HG03439 (cell line): ENCODE data around the gene ASB1.

Experiments used
- ATAC-seq: cut with Tn5 transposase; IDR thresholded peaks from one replicate; pipeline ENCODE4 v1.9.1; 2021; ENCODE audit warnings: mild to moderate bottlenecking, moderate library complexity; ENCODE audit not compliant: unreplicated experiment

ASB1 gene

DNA sequence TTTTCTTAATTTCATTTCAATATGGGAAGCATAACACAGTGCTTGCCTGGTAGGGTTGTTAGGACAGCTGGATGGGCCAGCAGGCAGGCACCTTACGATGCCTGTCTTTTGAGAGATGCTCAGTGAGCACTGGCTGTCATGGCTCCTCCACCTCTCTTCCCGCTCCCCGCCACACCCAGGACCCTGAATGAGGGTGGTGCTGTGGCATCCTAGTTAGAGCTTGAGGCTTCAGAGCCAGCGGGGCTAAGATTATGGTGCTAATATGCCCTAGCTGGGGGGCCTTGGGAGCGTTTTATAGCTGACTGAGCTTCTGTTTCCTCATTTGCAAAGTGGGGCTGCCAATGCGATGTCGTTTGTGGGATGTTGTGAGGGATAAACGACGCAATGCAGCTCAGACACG, 37.7 kb downstream of the ASB1 start:
- no peak for ATAC-seq

GRCh38 chr2:238465487-238466242, 38.9 kb downstream of the ASB1 start:
- no peak for ATAC-seq

GRCh38 chr2:238466243-238466756, 39.6 kb downstream of the ASB1 start:
- no peak for ATAC-seq

GRCh38 chr2:238467062-238467461, 40.3 kb downstream of the ASB1 start:
- ATAC-seq: no peak

DNA sequence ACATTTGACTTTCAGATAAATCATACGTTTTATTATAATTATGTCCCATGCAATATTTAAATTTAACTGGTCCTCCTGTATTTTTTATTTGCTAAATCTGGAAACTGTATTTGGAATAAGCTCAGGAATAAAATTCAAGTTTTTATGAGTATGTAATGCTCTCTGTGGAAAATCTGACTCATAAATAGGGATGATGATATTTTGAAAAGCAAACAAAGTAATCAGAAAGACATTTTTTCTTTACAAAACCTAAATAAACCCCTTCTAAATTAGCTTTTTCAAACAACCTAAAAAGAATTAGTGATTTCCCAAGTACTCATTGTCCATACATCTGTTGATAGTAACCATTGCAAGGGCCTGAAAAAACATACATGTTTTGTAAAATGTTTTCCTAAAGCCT, 41.1 kb downstream of the ASB1 start:
- no peak for ATAC-seq

DNA sequence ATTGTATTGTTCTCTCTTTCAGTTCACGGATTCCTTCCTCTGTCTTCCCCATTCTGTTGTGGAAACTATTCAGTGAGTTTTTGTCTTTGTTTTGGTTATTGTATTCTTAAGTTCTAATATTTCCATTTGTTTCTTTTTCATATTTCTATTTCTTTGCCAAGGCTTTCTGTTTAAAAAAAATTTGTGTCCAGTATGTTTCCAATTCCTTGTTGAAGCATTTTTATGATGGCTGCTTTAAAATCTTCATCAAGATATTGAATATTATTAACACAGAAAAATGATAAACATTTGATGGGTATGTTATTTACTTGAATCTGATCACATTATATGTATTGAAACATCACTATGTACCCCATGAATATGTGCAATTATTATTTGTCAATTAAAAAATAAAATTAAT, 42.4 kb downstream of the ASB1 start:
- no peak for ATAC-seq

DNA sequence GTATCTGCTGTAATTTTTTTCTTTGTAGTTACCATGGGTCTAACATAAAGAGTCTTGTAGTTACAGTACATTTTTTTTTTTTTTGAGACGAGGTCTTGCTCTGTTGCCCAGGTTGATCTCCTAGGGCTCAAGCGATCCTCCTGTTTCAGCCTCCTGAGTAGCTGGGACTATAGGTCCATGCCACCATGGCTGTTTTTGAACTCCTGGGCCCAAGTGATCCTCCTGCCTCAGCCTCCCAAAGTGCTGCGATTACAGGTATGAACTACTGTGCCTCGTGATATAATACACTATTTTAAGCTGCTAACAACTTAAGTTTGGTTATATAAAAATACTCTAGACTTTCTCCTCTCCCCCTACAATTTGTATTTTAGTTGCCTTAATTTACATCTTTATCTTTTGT, 46.3 kb downstream of the ASB1 start:
- no peak for ATAC-seq

GRCh38 chr2:238473523-238473922, 46.8 kb downstream of the ASB1 start:
- no peak for ATAC-seq

DNA sequence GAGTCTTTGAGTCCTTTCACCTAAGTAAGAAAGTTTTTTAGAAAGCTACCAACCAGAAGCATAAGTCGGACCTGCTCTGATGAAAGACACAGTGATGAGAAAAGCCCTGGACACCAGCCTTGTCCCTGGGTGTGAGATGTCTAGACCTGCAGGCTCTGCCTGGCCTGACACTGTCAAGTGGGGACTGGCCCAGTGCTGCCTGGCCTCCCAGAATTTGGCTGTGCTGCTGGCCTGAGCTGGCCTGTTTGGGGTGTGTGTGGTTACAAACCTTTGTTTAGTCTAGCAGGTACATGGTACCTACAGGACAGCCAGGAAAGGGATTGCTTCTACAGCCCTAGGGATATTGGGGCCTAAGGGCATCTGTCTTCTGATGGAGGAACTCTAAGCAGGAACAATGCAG, 48.3 kb downstream of the ASB1 start:
- ATAC-seq: no peak

DNA sequence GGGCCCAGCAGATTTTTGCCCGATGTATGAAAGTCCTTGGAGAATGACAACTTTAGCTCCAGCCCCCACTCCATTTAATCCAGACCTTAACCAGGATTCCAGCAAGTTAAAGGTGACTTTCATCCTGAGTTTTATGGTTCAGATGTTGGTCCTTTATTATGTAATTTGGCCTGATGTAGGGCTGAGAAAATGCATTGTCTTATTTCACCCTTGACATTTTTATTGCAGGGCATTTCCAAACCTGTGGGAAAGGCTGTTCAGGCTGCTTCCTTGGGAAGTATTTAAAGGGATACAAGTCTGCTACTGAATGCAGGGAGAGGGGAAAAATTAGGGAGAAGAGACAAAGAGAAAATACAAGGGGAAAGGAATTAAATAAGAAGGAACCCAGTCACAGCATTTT, 48.8 kb downstream of the ASB1 start:
- no peak for ATAC-seq

- ATAC-seq: no peak
Observed at GRCh38 chr2:238476258-238476657, 49.5 kb downstream of the ASB1 start.

DNA sequence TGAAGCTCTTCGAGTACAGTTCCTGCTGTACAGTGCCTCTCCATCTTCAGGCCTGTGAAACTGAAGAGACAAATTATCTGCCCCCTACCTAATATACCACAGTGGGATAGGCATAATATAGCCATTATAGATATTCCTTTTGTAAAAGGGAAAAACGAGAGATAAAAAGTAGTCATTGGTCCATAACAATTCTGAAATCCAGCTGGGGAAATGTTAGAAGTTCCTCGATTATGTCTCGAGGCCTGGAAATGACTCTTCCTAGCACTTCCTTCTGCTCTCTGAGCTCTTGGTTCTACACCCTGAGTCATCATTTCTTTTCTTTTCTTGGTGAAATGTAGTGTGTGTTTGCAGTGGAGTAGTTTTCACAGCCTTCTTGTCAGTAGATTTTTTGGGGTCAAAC, 51.5 kb downstream of the ASB1 start:
- no peak for ATAC-seq

- no peak for ATAC-seq
Observed at GRCh38 chr2:238479847-238480246, 53.1 kb downstream of the ASB1 start.

GRCh38 chr2:238483021-238483420, 56.3 kb downstream of the ASB1 start:
- ATAC-seq: no peak

GRCh38 chr2:238483656-238484055, 56.9 kb downstream of the ASB1 start:
- no peak for ATAC-seq

GRCh38 chr2:238484522-238485452, 58.1 kb downstream of the ASB1 start:
- ATAC-seq: no peak

DNA sequence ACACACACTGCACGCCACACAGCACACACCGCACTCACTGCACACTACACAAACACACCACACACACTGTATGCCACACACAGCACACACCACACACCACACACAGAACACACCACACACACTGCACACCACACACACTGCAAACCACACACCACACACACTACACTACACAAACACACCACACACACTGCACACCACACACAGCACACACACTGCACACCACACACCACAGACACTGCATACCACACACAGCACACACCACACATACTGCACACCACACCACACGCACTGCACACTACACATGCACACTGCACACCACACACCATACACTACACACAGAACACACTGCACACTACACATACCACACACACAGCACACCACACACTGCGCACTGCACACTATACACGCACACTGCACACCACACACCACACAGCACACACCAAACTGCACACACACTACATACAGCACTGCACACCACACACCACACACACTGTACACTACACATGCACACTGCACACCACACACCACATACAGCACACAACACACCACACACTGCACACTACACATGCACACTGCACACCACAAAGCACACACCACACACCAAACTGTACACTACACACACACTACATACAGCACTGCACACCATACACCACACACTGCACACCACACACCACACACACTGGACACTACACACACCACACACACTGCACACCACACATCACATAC, 59.6 kb downstream of the ASB1 start:
- ATAC-seq: no peak

DNA sequence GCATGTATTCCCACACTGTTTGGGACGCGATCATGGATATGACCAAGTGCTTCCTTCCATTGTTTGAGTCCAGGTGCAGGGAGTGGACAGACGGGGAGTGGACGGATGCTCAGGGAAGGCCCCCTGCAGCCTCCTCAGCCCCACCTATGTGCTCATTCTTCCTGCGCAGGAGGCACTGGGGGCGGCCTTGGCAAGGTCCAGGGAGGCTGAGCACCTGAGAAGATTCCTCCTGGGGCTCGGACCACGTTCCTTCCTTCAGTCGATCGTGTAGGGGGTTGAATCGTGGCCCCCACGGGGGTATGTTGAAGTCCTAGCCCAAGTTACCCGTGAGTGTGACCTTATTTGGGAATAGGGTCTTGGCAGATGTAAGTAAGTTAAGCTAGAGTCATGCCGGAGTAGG, 60.4 kb downstream of the ASB1 start:
- no peak for ATAC-seq

DNA sequence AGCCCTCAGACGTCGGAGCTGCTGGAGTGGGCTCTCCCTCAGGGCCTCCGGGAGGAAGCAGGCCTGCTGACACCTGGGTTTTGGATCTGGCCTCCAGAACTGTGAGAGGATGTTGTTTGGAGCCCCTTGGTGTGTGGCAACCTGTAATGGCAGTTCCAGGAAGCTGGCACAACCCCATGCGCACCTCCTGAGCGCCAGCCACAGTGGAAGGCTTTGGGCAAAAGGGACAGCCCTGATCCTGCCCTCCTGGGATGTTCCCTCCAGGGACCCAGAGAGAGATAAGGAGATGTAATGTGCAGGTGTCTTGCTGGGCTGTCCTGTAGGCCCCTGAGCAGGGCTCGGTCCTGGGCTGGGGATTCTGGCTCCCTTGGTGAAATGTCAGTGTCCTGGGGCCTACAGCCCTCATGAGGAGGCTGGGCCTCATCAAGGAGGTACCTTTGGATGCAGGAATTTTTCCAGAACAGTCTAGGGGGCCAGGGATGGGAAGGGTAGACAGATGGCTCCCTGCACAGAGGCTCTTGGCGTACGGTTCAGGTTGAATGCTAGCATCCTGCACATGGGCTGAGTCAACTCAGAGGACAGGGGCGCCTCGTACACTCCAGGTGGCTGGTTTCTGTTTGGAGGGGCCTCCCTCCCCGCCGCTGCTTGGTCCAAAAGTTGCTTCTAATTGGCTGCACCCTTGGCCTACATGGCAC, 61.1 kb downstream of the ASB1 start:
- no peak for ATAC-seq

DNA sequence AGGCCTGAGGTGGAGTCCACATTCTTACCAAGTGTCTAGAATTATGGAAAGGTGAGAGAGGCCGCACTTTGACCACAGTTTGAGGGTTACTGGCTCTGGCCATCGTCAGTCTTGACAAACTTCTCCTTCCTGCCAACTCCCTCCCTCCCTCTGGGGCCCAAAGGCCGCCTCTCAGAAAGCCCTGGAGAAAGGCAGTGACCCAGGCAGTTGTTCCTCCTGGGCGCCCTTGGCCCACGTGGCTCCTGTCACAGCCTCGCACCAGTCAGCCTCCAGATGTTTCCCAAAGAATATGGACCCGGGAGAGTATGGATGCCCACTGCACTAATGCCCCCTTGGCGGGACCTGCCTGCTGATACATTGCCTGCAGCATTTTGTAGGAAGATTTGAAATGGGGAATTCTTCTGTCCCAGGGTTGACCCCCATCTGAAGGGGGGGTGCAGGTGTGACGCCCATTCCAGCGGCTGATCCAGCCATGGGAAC, 61.7 kb downstream of the ASB1 start:
- ATAC-seq: no peak

DNA sequence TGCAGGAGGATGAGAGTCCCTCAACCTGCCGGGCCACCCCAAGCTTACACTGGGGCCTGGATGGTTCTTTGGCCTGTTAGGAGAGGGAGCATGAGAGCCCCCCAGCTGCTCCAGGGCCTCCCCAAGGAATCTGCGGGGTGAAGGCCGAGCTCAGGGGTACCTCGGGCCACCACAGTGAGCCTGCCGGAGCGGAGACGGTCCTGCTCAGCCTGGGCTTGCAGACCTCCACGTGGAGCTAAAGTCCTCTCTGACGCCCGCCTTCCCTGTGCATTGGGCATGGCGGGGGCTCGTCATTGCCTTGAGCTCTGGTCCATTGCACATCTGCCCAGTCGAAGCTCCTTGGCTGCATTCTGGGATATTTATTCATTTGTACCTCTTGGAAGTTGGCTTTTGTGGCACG, 62.7 kb downstream of the ASB1 start:
- no peak for ATAC-seq
